HG02642 (cell line): ENCODE data around the gene CAPN3.
"Not testable (repeated sequence)": the region's sequence is repeated elsewhere in the genome, so short reads cannot be mapped to it uniquely, and the experiment has no call there.

Experiments
- ATAC-seq: cut with Tn5 transposase; IDR thresholded peaks from one replicate; pipeline ENCODE4 v1.9.1; 2021; ENCODE audit warnings: mild to moderate bottlenecking; ENCODE audit not compliant: unreplicated experiment, poor library complexity

Gene CAPN3

GRCh38 chr15:42359249-42359648, at the start of gene CAPN3:
Gene CAPN3, plus strand, starts transcription at chr15:42359501. Its CDS starts 305 bp downstream, at chr15:42359806.
- ATAC-seq: no peak

DNA sequence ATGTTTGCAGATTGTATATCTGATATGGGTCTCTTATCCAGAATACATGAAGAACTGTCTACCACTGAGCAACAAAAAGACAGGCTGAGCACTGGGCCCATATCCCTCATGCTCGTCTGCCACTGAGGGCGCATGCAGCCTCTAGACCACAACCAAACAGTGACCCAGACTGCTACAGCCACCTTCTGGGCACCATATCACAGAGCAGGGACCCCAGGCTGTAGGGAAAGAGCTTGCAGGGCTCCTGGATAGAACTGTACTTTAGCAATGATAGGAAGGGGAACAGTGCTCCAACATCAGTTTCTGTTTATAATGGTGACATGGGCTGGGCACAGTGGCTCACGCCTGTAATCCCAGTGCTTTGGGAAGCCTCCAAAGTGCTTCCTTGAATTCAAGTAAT, 45.8 kb upstream of the CAPN3 start:
- ATAC-seq: no peak

- ATAC-seq: no peak
These were observed 44.5 kb upstream of the CAPN3 start for GRCh38 chr15:42314818-42315217.

DNA sequence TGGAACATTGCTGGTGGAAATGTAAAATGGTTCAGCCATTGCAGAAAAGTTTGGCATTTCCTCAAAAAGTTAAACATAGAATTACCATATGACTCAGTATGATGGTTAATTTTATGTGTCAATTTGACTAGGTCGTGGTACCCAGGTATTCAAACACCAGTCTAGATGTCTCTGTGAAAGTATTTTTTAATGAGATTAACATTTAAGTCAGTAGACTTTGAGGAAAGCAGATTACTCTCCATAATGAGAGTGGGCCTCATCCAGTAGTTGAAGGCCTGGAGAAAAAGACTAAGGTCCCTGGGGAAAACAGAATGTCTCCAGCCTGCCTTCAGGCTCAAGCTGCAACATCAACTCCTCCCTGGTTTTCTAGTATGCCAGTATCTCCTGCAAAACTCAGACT, 43.8 kb upstream of the CAPN3 start:
- no peak for ATAC-seq

- ATAC-seq: not testable (repeated sequence)
These were observed 43.0 kb upstream of the CAPN3 start for GRCh38 chr15:42316282-42316805.

DNA sequence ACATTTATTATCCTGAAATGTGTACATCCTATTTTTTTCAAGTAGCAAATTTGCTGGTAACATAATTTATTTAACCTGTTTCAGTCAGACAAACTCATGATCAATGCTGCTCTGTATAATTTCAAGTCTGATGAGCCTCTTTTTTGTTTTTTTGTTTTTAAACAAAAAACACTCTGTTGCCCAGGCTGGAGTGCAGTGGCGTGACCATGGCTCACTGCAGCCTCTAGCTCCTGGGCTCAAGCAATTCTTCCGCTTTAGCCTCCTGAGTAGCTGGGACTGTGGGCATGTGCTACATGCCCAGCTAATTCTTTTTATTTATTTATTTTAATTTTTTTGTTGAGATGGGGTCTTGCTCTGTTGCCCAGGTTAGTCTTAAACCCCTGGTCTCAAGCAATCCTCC, 40.1 kb upstream of the CAPN3 start:
- ATAC-seq: no peak

GRCh38 chr15:42324308-42324707, 35.0 kb upstream of the CAPN3 start:
- ATAC-seq: no peak

GRCh38 chr15:42329161-42329560, 30.1 kb upstream of the CAPN3 start:
- ATAC-seq: no peak

- no peak for ATAC-seq
These were observed 29.3 kb upstream of the CAPN3 start for GRCh38 chr15:42329992-42330391.

- no peak for ATAC-seq
These were observed 28.1 kb upstream of the CAPN3 start for GRCh38 chr15:42331235-42331634.

- ATAC-seq: no peak
These were observed 27.0 kb upstream of the CAPN3 start for GRCh38 chr15:42332331-42332730.

- no peak for ATAC-seq
These were observed 24.2 kb upstream of the CAPN3 start for GRCh38 chr15:42335074-42335473.

DNA sequence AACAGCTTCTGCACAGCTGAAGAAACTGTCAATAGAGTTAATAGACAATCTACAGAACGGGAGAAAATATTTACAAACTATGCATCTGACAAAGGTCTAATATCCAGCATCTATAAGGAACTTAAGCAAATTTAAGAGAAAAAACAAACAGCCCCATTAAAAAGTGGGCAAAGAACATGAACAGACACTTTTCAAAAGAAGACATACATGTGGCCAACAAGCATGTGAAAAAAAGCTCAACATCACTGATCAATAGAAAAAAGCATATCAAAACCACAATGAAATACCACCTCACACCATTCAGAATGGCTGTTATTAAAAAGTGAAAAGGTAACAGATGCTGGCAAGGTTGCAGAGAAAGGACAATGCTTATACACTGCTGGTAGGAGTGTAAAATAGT, 22.7 kb upstream of the CAPN3 start:
- not testable (repeated sequence) for ATAC-seq

GRCh38 chr15:42337104-42337503, 22.2 kb upstream of the CAPN3 start:
- not testable (repeated sequence) for ATAC-seq

DNA sequence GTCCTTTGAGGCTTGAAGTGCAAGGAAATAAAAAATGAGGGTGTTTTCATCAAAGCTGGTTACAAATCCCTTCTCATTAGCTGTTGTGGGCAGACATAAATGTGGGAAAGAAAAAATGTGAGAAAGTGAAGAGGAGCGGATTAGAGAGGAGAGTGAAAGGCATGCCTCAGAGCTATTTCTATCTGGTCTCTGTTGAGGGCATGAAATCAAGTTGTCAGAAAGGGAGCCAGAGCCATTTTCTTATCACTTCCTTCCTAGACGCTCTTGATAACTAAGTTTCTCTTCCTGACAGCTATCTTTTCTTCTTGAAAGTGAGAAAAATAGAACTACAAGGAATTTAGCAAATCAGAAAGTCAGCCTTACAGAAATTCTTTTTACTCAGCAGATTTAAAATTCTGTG, 20.8 kb upstream of the CAPN3 start:
- no peak for ATAC-seq

DNA sequence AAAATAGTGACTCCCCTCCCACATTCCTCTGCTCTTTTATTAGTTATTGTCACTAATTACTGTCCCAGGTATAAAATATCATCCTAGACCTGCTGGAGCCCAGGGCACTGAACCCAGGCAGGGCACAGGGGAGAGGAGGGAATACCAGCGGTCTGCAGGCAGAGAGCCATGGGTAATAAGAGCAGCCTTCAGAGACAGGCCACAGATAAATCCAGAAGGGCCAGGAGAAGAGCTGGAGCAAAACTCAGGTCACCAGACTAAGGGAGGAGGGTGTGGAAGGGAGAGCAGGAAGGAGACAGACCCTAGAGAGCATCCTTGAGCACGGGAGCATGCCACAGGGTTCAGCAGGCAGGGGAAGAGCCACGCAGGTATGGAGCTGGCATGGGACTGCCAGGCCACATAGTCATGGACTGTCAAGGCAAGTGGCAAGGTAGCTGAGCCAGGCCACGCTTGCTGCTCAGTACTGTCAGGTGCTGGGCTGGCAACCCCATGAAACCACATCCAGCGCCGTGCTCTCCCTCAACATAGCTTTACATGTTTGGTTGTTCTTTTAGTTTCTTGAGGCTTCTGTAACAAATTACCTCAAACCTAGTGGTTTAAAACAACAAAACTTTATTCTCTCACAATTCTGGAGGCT, 15.6 kb upstream of the CAPN3 start:
- ATAC-seq: no peak

DNA sequence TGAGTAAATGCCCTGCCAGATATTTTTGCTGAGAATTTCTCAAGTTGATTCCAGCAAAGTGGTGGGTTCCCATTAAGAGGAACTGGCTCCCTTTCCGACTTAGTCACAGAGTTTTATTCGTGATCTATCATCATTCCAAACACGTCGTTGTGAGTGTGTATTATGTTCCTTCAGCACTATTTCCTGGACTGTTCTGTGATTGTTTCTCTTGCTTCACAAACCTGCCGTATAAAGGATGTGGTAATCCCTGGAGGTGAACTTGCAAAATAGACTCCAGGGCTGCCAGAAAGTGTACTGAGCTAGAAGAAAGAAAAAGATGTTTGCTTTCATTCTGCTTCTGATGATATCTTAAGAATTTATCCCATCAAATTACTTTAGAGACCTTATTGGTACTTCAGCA, 14.5 kb upstream of the CAPN3 start:
- no peak for ATAC-seq

- ATAC-seq: no peak
These were observed 13.8 kb upstream of the CAPN3 start for GRCh38 chr15:42345504-42345903.

DNA sequence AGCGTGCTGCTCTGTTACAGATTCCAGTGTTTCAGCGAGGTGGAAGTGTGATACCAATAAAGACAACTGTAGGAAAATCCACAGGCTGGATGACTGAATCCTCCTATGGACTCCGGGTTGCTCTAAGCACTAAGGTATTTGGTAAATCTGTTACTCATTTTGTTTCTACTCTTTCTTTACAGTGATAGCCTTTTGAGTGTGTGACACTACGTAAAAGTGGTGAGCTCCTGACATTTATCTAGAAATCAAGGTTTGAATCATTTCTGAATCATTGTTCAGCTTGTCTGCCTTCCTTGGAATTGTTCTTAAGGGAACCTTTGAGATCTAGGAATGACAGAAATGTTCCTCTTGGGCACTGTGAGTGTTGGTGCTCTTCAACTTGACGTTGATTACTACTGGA, 11.2 kb upstream of the CAPN3 start:
- ATAC-seq: no peak

DNA sequence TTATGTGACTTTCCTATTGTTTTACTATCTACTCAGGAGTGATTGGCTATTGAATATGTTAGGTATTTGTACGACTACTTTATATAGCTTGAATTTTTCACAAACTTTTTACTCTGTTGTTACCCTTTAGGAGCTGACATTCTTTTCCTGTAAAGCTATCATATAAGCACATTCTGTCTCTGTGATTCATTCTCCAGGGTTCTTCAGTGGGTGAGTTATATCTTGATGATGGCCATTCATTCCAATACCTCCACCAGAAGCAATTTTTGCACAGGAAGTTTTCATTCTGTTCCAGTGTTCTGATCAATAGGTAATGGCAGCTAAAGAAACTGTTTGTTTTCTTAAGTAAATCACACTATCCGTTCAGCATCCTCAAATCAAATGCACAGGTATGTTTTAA, 10.1 kb upstream of the CAPN3 start:
- no peak for ATAC-seq

GRCh38 chr15:42352401-42352800, 6.9 kb upstream of the CAPN3 start:
- ATAC-seq: no peak

DNA sequence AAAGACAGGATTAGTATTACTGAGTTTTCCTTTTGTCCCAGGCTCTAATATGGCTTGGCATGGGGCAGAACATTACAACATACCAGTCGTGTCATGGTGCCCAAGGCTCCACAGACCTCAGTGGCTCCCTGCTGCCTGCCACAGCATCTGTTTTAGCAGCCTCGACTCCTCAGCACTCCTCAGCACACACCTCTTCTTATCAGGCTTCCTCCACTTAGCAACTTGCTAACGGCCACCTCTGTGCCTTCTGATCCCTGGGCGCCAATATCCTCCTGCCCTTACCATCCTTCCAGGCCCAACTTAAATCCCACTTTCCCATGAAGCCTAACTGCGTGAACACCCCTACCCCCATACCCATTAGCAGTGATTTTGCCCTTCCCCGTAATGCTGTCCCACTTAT, 6.2 kb upstream of the CAPN3 start:
- no peak for ATAC-seq

- ATAC-seq: no peak
These were observed 4.5 kb upstream of the CAPN3 start for GRCh38 chr15:42354824-42355223.
